Suprapubic skin (tissue), 4 donors: Measurements from ENCODE around the gene FGD3. TPM values are rescaled to one million over a fixed set of nuclear protein-coding genes. Genes with fewer than 3 reads are reported as not detected.
A peak's percentile ranks its signal among the peaks of the same experiment; 100 is the strongest.
"Not testable (repeated sequence)": the region's sequence is repeated elsewhere in the genome, so short reads cannot be mapped to it uniquely, and the experiment has no call there.

ENCODE experiments used
- DNase-seq, 2 donors: peaks; one replicate each; pipeline ENCODE4 v3.0.0-alpha.2; 2019; ENCODE audit warnings: low spot score in 2 of 2
- H3K27ac ChIP-seq: fragments of 200-600 bp; sonication (generic); one replicate; pipeline ENCODE4 v1.5.1; 2019
- H3K27me3 ChIP-seq: fragments of 200-600 bp; sonication (generic); one replicate; pipeline ENCODE4 v1.5.1; 2019
- H3K36me3 ChIP-seq: fragments of 200-600 bp; sonication (generic); one replicate; pipeline ENCODE4 v1.5.1; 2019
- H3K4me1 ChIP-seq: fragments of 200-600 bp; sonication (generic); one replicate; pipeline ENCODE4 v1.5.1; 2019
- H3K4me3 ChIP-seq: fragments of 200-600 bp; sonication (generic); one replicate; pipeline ENCODE4 v1.5.1; 2019; ENCODE audit warnings: mild to moderate bottlenecking
- H3K9me3 ChIP-seq: fragments of 200-600 bp; sonication (generic); one replicate; pipeline ENCODE4 v1.5.1; 2019
- EP300 ChIP-seq: sonication (generic); formaldehyde crosslinking; IDR thresholded peaks from one replicate; pipeline ENCODE4 v1.6.1; 2017; ENCODE audit warnings: antibody characterized with exemption
- POLR2A ChIP-seq, 2 donors: fragments of 450-650 bp; IDR thresholded peaks; one replicate each; pipeline ENCODE4 v1.6.1; 2017; ENCODE audit warnings: antibody characterized with exemption in 2 of 2, mild to moderate bottlenecking in 2 of 2, moderate library complexity in 2 of 2
- POLR2AphosphoS5 ChIP-seq, 3 donors: sonication (generic); formaldehyde crosslinking; IDR thresholded peaks; one replicate each; pipeline ENCODE4 v1.6.1; 2017; ENCODE audit warnings: antibody characterized with exemption in 3 of 3
- WGBS: methylation state at CpG from one replicate; pipeline ENCODE4 v1.1.5; 2018; 5-methylcytosine and 5-hydroxymethylcytosine counted together
- total RNA-seq, 4 donors: library from RNA; depleted of rRNA; stranded (reverse); fragments of >200 nt; gene quantifications; one replicate each; pipeline ENCODE4 v1.1.0, GENCODE V29; 2016
- TF ChIP-seq, protein P1 (sequence below), 2 donors: fragments of 200-600 bp in 1 of 2; fragments of 450-650 bp in 1 of 2; sonication (generic) in 1 of 2; IDR thresholded peaks; one replicate each; pipeline ENCODE4 v1.5.1; 2016 to 2019; ENCODE audit warnings: antibody characterized with exemption in 2 of 2, mild to moderate bottlenecking in 1 of 2, moderate library complexity in 1 of 2

Gene FGD3
- total RNA-seq, 4 donors from 2014 or later, result 4.6 to 9.2 (median 6.6) TPM

DNA sequence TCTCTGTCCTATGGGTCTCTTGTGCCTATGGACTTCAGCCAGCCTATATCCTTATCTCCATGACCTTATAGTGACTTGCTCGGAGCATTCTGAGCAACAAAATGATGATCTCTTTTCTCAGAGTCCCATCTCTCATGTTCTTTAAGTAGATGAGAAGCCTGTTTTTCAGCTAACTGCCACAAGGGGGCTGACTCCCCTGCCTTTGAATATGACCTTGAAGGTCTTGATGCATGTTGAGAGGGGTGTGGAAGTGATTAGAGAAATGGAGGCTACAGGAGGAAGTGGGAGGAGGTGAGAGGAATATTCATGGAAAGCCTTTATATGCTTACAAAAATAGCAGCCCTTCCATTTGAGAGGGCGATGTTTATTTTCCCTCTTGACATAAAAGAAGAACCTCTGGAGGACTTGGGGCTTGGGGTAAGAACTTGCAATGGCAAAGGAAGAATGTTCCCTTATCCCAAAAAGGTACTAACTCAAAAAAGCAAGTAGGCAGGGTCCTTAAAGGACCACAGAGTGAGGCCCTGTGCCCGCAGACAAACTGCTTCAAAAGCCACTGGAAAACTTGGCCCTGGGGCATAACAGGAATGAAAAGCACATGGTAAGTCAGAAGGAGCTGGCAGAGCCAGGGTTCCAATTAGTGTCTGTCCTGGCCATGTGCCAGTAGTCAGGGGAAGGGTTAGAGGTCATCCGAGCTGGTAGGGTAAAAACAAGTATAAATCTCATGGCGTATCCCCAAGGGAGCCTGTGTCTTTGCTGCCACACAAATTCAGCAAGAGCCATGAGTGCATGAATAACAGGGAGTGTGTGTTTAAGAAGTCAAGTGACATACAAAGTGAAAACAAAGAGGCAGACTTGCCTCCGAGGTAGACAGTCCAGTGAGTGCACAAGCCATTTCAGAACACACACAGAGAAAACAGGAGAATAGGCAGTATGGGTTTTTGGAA, 39.1 kb downstream of the FGD3 start:
- 62% methylated on average over 6 of the region's 6 CpGs for WGBS
- no peak for TF ChIP-seq EP300
- TF ChIP-seq, protein P1, sequence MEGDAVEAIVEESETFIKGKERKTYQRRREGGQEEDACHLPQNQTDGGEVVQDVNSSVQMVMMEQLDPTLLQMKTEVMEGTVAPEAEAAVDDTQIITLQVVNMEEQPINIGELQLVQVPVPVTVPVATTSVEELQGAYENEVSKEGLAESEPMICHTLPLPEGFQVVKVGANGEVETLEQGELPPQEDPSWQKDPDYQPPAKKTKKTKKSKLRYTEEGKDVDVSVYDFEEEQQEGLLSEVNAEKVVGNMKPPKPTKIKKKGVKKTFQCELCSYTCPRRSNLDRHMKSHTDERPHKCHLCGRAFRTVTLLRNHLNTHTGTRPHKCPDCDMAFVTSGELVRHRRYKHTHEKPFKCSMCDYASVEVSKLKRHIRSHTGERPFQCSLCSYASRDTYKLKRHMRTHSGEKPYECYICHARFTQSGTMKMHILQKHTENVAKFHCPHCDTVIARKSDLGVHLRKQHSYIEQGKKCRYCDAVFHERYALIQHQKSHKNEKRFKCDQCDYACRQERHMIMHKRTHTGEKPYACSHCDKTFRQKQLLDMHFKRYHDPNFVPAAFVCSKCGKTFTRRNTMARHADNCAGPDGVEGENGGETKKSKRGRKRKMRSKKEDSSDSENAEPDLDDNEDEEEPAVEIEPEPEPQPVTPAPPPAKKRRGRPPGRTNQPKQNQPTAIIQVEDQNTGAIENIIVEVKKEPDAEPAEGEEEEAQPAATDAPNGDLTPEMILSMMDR (IDR thresholded peaks at IDR 0.05), result peak; percentile 13 to 48
- no peak for DNase-seq
- no peaks in the 10 kb centered on the region for H3K27me3 ChIP-seq
- no peak overlapping the region for H3K4me3 ChIP-seq
- peaks cover 4% of the 10 kb centered on the region for H3K9me3 ChIP-seq
- H3K36me3 ChIP-seq, result no peaks in the 10 kb centered on the region
- peak overlapping the region; percentile 24 for H3K27ac ChIP-seq
- H3K4me1 ChIP-seq, result peaks cover 26% of the 10 kb centered on the region

DNA sequence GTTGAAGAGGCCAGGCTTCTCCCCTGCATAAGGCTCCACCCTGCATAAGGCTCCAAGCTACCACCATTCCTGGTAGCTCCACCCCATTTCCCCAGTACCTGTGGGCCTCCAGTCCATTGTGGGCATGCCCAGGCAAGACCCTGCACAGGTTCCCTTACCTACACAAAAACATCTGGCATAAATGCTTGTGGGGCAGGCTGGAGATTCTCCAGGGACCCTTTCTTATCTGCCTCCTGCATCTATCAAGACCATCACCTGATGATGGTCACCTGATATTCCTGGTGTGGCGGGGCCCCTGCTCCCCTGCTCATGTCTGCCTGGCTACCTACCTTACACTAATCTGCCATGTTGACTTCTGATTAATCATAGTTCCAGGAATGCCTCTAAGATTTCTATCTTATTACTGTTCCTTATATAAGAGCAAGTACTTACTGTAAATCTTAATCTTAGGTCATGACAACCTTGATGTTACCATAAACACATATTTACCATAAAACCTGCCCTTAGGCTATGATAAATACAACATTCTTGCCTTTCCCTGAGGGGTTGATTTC, 41.0 kb downstream of the FGD3 start:
- Histone ChIP-seq H3K27me3 (no peaks in the 10 kb centered on the region), H3K4me3 (no peak overlapping the region), H3K36me3 (no peaks in the 10 kb centered on the region), H3K9me3 (peaks cover 4% of the 10 kb centered on the region), H3K27ac (no peak overlapping the region), H3K4me1 (peaks cover 26% of the 10 kb centered on the region)
- TF ChIP-seq EP300 (no peak), POLR2AphosphoS5 (IDR thresholded peaks at IDR 0.05) (no peak), POLR2A (IDR thresholded peaks at IDR 0.05) (no peak)
- TF ChIP-seq, protein P1 (IDR thresholded peaks at IDR 0.05), result no peak
- WGBS, result 93% methylated on average over 1 of the region's 1 CpG
- no peak for DNase-seq

DNA sequence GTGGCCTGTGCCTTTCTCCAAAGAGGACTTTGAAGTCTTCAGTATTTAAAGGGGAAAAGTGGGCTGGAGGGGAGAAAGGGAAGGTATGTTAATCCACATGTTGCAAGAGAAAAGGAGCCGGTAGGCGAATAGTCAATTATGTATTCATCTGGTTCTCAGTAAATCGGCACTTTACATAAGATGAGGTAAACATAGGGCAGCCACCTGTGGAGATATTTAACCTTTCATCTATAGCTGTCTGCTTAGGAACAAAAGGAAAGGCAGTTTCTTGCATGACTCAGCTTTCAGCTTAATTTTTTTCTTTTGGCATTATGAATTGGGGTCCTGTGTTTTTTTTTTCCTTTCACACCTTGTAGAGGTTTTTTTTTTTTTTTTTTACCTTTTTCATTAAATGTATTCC, 42.2 kb downstream of the FGD3 start:
- TF ChIP-seq, protein P1 (IDR thresholded peaks at IDR 0.05), result no peak
- TF ChIP-seq POLR2A (IDR thresholded peaks at IDR 0.05) (no peak), EP300 (no peak), POLR2AphosphoS5 (IDR thresholded peaks at IDR 0.05) (no peak)
- 53% methylated on average over 3 of the region's 3 CpGs for WGBS
- no peak for DNase-seq
- H3K36me3 ChIP-seq, result no peaks in the 10 kb centered on the region
- H3K4me3 ChIP-seq, result no peak overlapping the region
- H3K27me3 ChIP-seq, result no peaks in the 10 kb centered on the region
- peaks cover 26% of the 10 kb centered on the region for H3K4me1 ChIP-seq
- H3K27ac ChIP-seq, result no peak overlapping the region
- H3K9me3 ChIP-seq, result no peaks in the 10 kb centered on the region

DNA sequence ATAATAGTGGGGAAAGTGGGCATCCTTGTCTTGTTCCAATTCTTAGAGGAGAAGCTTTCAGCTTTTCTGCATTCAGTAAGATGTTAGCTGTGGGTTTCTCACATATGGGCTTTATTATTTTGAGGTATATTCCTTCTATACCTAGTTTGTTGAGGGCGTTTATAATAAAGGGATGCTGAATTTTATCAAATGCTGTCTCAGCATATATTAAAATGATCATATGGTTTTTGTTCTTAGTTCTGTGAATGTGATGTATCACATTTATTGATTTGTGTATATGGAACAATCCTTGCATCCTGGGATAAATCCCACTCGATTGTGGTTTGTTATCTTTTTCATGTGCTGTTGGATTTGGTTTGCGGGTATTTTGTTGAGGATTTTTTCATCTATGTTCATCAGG, 43.1 kb downstream of the FGD3 start:
- H3K4me1 ChIP-seq, result peaks cover 26% of the 10 kb centered on the region
- DNase-seq, result no peak
- H3K27me3 ChIP-seq, result no peaks in the 10 kb centered on the region
- WGBS, result 91% methylated on average over 3 of the region's 3 CpGs
- H3K27ac ChIP-seq, result no peak overlapping the region
- H3K4me3 ChIP-seq, result no peak overlapping the region
- H3K9me3 ChIP-seq, result no peaks in the 10 kb centered on the region
- no peaks in the 10 kb centered on the region for H3K36me3 ChIP-seq
- no peak for TF ChIP-seq POLR2AphosphoS5 (IDR thresholded peaks at IDR 0.05)
- TF ChIP-seq POLR2A (IDR thresholded peaks at IDR 0.05), result no peak
- TF ChIP-seq, protein P1 (IDR thresholded peaks at IDR 0.05), result no peak
- TF ChIP-seq EP300, result no peak

DNA sequence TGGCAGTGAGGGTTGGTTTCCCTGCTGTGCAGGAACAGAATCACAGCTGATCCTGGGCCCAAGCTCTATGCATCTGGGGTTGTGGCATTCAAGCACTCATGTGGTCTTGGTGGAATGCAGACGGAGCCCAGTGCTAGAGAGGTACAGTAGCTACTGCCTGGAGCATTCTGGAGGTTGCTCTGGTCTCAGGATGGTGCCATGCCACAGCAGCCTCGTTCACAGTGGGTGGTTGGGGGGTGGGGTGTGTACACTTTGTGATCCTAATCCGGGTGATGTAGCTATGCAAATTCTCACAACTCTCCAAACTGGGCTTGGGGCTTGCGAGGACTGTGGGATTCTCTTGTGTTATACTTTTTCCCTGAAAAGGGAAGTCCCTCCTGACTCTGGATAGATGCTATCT, 45.2 kb downstream of the FGD3 start:
- Histone ChIP-seq H3K36me3 (no peaks in the 10 kb centered on the region), H3K4me3 (no peak overlapping the region), H3K4me1 (peaks cover 14% of the 10 kb centered on the region), H3K27ac (no peak overlapping the region), H3K27me3 (no peaks in the 10 kb centered on the region), H3K9me3 (no peaks in the 10 kb centered on the region)
- 77% methylated on average over 4 of the region's 4 CpGs for WGBS
- DNase-seq, result no peak
- TF ChIP-seq EP300 (no peak), POLR2AphosphoS5 (IDR thresholded peaks at IDR 0.05) (no peak), POLR2A (IDR thresholded peaks at IDR 0.05) (no peak)
- TF ChIP-seq, protein P1 (IDR thresholded peaks at IDR 0.05), result no peak

DNA sequence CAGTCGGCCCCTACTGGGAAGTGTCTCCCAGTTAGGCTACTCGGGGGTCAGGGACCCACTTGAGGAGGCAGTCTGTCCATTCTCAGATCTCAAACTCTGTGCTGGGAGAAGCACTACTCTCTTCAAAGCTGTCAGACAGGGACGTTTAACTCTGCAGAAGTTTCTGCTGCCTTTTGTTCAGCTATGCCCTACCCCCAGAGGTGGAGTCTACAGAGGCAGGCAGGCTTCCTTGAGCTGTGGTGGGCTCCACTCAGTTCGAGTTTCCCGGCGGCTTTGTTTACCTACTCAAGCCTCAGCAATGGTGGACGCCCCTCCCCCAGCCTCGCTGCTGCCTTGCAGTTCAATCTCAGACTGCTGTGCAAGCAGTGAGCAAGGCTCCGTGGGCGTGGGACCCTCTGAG, 51.5 kb downstream of the FGD3 start:
- H3K4me3 ChIP-seq, H3K36me3 ChIP-seq, H3K27me3 ChIP-seq, DNase-seq, H3K4me1 ChIP-seq, H3K27ac ChIP-seq, H3K9me3 ChIP-seq: not testable (repeated sequence)
- 96% methylated on average over 5 of the region's 10 CpGs for WGBS
